ENCODE data around the gene RSPO4.
"Not testable (repeated sequence)": the region's sequence is repeated elsewhere in the genome, so short reads cannot be mapped to it uniquely, and the experiment has no call there.

RSPO4 gene

DNA sequence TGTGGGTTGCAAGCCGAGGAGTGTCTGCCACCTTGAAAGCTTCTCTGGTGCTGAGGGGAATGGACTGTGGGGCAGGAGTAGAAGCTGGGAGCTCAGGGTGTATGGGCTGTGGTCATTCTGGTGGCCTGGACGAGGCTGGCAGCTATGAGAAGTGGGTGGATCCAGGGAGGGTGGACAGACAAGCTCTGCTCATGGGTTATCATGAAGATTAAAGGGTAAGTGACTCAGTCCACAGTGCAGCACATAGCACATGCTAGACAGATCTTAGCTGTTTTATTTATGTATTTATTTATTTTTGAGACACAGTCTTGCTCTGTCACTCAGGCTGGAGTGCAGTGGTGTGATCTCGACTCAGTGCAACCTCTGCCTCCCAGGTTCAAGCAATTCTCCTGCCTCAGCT, 13.8 kb downstream of the RSPO4 start:
- TF ChIP-seq, protein P1, sequence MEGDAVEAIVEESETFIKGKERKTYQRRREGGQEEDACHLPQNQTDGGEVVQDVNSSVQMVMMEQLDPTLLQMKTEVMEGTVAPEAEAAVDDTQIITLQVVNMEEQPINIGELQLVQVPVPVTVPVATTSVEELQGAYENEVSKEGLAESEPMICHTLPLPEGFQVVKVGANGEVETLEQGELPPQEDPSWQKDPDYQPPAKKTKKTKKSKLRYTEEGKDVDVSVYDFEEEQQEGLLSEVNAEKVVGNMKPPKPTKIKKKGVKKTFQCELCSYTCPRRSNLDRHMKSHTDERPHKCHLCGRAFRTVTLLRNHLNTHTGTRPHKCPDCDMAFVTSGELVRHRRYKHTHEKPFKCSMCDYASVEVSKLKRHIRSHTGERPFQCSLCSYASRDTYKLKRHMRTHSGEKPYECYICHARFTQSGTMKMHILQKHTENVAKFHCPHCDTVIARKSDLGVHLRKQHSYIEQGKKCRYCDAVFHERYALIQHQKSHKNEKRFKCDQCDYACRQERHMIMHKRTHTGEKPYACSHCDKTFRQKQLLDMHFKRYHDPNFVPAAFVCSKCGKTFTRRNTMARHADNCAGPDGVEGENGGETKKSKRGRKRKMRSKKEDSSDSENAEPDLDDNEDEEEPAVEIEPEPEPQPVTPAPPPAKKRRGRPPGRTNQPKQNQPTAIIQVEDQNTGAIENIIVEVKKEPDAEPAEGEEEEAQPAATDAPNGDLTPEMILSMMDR (IDR thresholded peaks at IDR 0.05; ENCODE audit: control extremely low read depth, extremely low read depth, low read depth, missing control alignments): no peak

DNA sequence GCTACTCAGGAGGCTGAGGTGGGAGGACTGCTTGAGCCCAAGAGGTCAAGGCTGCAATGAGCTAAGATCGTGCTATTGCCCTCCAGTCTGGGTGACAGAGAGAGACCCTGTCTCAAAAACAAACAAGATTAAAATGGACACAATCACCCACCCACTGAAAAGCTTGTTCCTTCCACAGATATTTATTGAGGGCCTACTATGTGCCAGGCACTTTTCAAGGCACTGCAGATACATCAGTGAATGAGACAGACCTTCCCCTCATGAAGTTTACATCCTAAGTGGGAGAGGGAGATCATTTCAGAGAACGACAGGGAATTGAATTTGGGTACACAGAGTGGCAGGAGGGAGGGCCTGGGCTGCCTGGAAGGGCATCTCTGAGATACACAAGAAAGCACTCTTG, 14.4 kb downstream of the RSPO4 start:
- ChIA-PET CTCF (interaction anchor here (0.6 to 1.6 kb wide), 3 partner anchors 16 to 172 kb away, joined by 3 to 4 read pairs (median 3); no protein-coding TSS in a partner anchor), POLR2A (no interaction called here)
- TF ChIP-seq, protein P1 (IDR thresholded peaks at IDR 0.05; ENCODE audit: control extremely low read depth, extremely low read depth, low read depth, missing control alignments): no peak
- DNase-seq (ENCODE audit: extremely low spot score): no peak

More for the DNA sequence above, 13.8 kb downstream of the RSPO4 start:
- POLR2A ChIA-PET: no interaction called here
- DNase-seq (ENCODE audit: extremely low spot score): no peak
- CTCF ChIA-PET: interaction anchor here (0.6 to 1.6 kb wide), 3 partner anchors 17 to 172 kb away, joined by 3 to 4 read pairs (median 3); no protein-coding TSS in a partner anchor

DNA sequence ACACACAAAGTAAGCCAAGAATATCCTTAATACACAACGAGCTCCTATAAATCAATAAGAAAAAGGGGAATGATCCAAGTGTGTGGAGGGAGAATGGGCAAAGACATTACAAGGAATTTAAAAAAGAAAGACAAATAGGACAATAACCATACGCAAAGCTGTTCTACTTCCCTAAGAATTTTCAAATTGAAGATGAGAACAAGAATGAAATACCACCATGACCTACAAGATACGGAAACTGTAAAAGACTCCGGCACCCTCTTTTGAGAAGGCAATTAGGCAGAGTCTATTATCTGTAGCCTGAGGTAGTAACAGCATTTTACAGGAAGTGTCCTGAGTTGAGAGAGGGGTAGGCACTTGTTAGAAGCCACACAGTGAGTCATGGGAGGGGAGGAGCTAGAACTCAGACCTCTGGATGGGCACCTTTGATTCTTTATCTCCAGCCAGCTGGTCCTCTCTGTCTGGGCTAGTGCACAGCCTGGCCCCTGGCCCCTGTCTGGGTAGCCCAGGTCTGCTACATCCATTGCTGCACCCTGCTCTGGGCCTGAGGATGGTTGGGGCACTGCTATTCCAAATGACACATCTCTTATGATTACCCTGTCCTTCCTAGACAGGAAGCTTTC, 15.3 kb downstream of the RSPO4 start:
- CTCF ChIA-PET: interaction anchor here (0.9 to 1.8 kb wide), 4 partner anchors 13 to 168 kb away, joined by 3 to 5 read pairs (median 4); no protein-coding TSS in a partner anchor
- POLR2A ChIA-PET: no interaction called here
- TF ChIP-seq, protein P1 (IDR thresholded peaks at IDR 0.05; ENCODE audit: control extremely low read depth, extremely low read depth, low read depth, missing control alignments): no peak
- DNase-seq (ENCODE audit: extremely low spot score): no peak

DNA sequence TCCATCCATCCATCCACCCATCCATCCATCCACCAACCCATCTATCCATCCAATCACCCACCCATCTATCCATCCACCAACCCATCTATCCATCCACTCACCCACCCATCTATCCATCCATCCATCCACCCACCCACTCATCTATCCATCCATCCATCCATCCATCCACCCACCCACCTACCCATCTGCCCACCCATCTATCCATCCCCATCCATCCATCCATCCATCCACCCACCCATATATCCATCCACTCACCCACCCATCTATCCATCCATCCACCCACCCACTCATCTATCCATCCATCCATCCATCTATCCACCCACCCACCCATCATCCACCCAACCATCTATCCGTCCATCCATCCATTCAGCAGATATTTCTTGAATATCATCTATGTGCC, 17.1 kb downstream of the RSPO4 start:
- CTCF ChIA-PET; POLR2A ChIA-PET; DNase-seq (ENCODE audit: extremely low spot score): not testable (repeated sequence)

DNA sequence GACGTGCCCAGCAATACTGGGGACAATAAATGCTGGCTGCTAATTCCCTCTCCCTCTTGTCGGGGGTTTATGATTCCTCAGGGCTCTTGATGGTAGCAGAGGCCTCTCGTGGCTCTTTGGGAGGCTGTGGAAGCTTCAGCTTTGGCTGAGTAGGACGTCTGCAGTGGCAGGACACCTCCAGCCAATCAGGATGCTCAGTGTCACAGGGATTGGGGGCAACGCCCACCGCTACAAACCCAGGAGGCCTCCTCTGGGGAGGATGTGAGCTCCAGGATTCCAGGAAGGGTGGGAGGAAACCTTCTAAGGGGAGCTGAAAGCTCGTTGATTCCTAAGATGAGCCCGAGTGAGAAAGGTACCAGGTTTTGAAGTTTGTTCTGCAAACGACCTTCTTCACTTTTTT, 19.4 kb downstream of the RSPO4 start:
- POLR2A ChIA-PET: no interaction called here
- TF ChIP-seq, protein P1 (IDR thresholded peaks at IDR 0.05; ENCODE audit: control extremely low read depth, extremely low read depth, low read depth, missing control alignments): no peak
- no peak for DNase-seq (ENCODE audit: extremely low spot score)
- CTCF ChIA-PET: interaction anchor here (1.0 to 2.2 kb wide), 4 partner anchors 11 to 45 kb away, joined by 3 to 10 read pairs (median 4); no protein-coding TSS in a partner anchor

DNA sequence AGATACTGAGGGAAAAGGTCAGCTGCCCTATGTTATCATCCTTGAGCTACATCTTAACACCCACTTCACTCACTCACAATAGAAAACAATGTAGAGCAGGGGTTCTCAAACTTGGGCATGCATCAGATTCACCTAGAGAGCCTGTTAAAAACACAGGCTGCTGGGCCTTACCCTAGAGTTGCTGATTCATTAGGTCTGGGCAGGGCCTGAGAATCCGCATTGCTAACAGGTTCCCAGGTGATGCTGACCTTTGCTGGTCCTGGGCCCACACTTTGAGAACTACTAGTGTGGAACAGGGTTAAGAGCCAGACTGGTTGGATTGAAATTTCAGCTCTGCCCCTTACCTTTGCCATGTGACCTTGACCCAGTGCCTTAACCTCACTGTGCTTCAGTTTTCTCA, 25.1 kb downstream of the RSPO4 start:
- ChIA-PET CTCF (interaction anchor here (0.7 to 8.4 kb wide), 2 partner anchors 11 to 20 kb away, joined by 3 to 63 read pairs; no protein-coding TSS in a partner anchor), POLR2A (no interaction called here)
- TF ChIP-seq, protein P1 (IDR thresholded peaks at IDR 0.05; ENCODE audit: control extremely low read depth, extremely low read depth, low read depth, missing control alignments): no peak
- no peak for DNase-seq (ENCODE audit: extremely low spot score)

DNA sequence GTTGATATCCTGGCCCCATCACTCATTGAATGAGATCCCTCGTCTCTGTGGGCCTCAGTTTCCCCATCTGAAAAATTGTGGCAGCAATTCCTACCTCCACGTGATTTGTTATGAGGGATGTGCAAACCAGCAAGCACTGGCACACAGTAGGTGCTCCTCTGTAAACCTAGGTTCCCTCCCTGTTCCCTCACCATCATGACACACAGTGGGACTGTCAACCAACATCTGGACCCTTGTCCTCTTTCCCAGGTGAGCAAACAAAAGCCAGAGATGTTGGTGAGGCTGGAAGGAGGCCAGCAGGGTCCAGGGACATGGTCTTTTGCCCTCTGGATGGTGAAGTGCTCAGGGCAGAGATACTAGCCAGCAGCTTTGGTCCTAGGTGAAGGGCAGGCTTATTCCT, 26.1 kb downstream of the RSPO4 start:
- DNase-seq (ENCODE audit: extremely low spot score): no peak
- ChIA-PET CTCF (interaction anchor here (0.9 to 8.4 kb wide), 3 partner anchors 19 to 159 kb away, joined by 4 to 63 read pairs (median 12); no protein-coding TSS in a partner anchor), POLR2A (no interaction called here)
- TF ChIP-seq, protein P1 (IDR thresholded peaks at IDR 0.05; ENCODE audit: control extremely low read depth, extremely low read depth, low read depth, missing control alignments): no peak
